Loucy (cell line): Measurements from ENCODE around the gene IDI2.

Source experiments
- H2AFZ ChIP-seq: fragments of 200-600 bp; sonication (generic); 2 replicates; pipeline ENCODE4 v1.6.0; 2016; ENCODE audit warnings: antibody characterized with exemption, mild to moderate bottlenecking, low read length, moderate library complexity
- H3F3A ChIP-seq: fragments of 200-600 bp; 2 replicates; pipeline ENCODE4 v1.6.0; 2016; ENCODE audit warnings: antibody characterized with exemption, low read depth, mild to moderate bottlenecking
- H3K27me3 ChIP-seq: fragments of 200-600 bp; sonication (generic); 2 replicates; pipeline ENCODE4 v1.6.1; 2014; ENCODE audit warnings: low read length, mild to moderate bottlenecking; ENCODE audit not compliant: insufficient read depth, poor library complexity, severe bottlenecking
- H3K36me3 ChIP-seq: fragments of 200-600 bp; sonication (generic); 2 replicates; pipeline ENCODE4 v1.6.1; 2016; ENCODE audit warnings: low read length; ENCODE audit not compliant: insufficient read depth
- H3K4me1 ChIP-seq: fragments of 200-600 bp; sonication (generic); 2 replicates; pipeline ENCODE4 v1.5.1; 2014; ENCODE audit warnings: low read length, mild to moderate bottlenecking; ENCODE audit not compliant: insufficient read depth, poor library complexity, severe bottlenecking
- H3K4me2 ChIP-seq: fragments of 200-600 bp; sonication (generic); 2 replicates; pipeline ENCODE4 v1.6.0; 2014; ENCODE audit warnings: antibody characterized with exemption, low read length, low read depth, mild to moderate bottlenecking; ENCODE audit not compliant: poor library complexity, severe bottlenecking
- H3K4me3 ChIP-seq: fragments of 200-600 bp; sonication (generic); 2 replicates; pipeline ENCODE4 v1.5.1; 2014; ENCODE audit warnings: low read length, mild to moderate bottlenecking, mixed read lengths; ENCODE audit not compliant: poor library complexity, severe bottlenecking
- H3K79me2 ChIP-seq: fragments of 200-600 bp; sonication (generic); 2 replicates; pipeline ENCODE4 v1.6.1; 2014; ENCODE audit warnings: low read length; ENCODE audit not compliant: insufficient read depth
- H3K9ac ChIP-seq: fragments of 200-600 bp; sonication (generic); 2 replicates; pipeline ENCODE4 v1.6.0; 2014; ENCODE audit warnings: mild to moderate bottlenecking, low read depth, low read length, moderate library complexity; ENCODE audit not compliant: poor library complexity, severe bottlenecking
- H3K9me2 ChIP-seq: fragments of 200-600 bp; sonication (generic); replicated peaks from 2 replicates; pipeline ENCODE4 v1.6.1; 2016; ENCODE audit warnings: low read depth, low read length, mixed read lengths
- H3K9me3 ChIP-seq: fragments of 200-600 bp; sonication (generic); 2 replicates; pipeline ENCODE4 v1.6.1; 2014; ENCODE audit warnings: mild to moderate bottlenecking, antibody characterized with exemption, low read length, low read depth; ENCODE audit not compliant: insufficient read depth
- H4K20me1 ChIP-seq: fragments of 200-600 bp; sonication (generic); 2 replicates; pipeline ENCODE4 v1.6.0; 2014; ENCODE audit warnings: antibody characterized with exemption, low read length, mild to moderate bottlenecking; ENCODE audit not compliant: insufficient read depth, poor library complexity, severe bottlenecking
- EZH2phosphoT487 ChIP-seq: fragments of 200-600 bp; IDR thresholded peaks from 2 replicates; pipeline ENCODE4 v1.6.1; 2018; ENCODE audit warnings: antibody characterized with exemption, mild to moderate bottlenecking, moderate library complexity, borderline replicate concordance
- TF ChIP-seq, protein P1 (sequence below): fragments of 200-600 bp; sonication (generic); conservative IDR thresholded peaks from 2 replicates; pipeline ENCODE4 v1.5.1; 2014; ENCODE audit warnings: mild to moderate bottlenecking, antibody characterized with exemption, low read length

Gene IDI2

DNA sequence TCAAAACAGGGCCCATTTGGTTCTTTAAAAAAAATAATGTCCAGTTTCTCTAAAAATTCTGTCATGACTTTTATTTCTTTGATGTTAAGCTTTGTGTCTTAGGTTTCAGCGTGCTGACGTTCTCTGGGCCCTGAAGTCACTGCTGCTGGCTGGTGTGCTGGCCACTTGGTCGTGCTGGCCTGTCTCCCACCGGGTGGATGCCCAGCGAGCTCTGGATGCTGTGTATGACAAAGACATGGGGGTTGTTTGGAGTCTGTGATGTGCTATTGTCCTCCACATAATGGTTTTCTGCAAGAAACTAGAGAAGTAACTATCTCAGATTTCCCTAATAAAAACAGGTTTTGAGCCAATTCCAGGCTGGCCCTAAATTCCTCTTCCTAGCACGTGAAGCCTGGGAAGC, 9.5 kb upstream of the IDI2 start:
- Histone ChIP-seq H3K9me2 (no peaks in the 10 kb centered on the region), H2AFZ (no peak overlapping the region), H3K9me3 (no peaks in the 10 kb centered on the region), H3K4me3 (no peak overlapping the region), H3K4me2 (no peak overlapping the region), H4K20me1 (peaks cover 12% of the 10 kb centered on the region), H3F3A (0 out of 2 replicates have a peak, but pooled peaks cover 8% of the 10 kb centered on the region), H3K9ac (no peak overlapping the region), H3K79me2 (peaks cover 12% of the 10 kb centered on the region), H3K36me3 (peaks cover 31% of the 10 kb centered on the region; the same call in 1 of the 2 replicates), H3K4me1 (peaks cover 2% of the 10 kb centered on the region), H3K27me3 (no peaks in the 10 kb centered on the region)
- TF ChIP-seq EZH2phosphoT487 = no peak
- TF ChIP-seq, protein P1, sequence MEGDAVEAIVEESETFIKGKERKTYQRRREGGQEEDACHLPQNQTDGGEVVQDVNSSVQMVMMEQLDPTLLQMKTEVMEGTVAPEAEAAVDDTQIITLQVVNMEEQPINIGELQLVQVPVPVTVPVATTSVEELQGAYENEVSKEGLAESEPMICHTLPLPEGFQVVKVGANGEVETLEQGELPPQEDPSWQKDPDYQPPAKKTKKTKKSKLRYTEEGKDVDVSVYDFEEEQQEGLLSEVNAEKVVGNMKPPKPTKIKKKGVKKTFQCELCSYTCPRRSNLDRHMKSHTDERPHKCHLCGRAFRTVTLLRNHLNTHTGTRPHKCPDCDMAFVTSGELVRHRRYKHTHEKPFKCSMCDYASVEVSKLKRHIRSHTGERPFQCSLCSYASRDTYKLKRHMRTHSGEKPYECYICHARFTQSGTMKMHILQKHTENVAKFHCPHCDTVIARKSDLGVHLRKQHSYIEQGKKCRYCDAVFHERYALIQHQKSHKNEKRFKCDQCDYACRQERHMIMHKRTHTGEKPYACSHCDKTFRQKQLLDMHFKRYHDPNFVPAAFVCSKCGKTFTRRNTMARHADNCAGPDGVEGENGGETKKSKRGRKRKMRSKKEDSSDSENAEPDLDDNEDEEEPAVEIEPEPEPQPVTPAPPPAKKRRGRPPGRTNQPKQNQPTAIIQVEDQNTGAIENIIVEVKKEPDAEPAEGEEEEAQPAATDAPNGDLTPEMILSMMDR = no peak

DNA sequence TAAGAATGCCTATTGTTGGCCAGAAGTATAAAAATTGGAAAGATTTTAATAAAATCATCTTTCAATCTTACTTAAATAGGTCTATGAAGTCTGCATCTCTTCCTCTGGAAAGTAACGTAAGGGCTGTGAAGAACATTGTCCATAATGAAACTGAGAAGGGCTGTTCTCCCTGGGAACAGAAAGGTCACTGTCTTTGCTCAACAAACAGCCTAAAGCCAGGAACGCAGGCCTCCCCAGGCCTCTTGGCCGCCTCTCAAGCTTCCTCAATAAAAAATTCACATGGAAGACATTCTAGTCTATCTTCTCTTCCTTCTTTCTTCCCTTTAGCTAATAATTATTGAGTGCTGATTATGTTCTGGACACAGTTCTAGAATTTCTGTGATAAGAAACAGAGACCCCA, 9.1 kb upstream of the IDI2 start:
- Histone ChIP-seq H3K9me2 (no peaks in the 10 kb centered on the region), H3F3A (0 out of 2 replicates have a peak, but pooled peaks cover 7% of the 10 kb centered on the region), H3K79me2 (peaks cover 7% of the 10 kb centered on the region), H3K27me3 (no peaks in the 10 kb centered on the region), H3K9me3 (no peaks in the 10 kb centered on the region), H3K36me3 (peaks cover 27% of the 10 kb centered on the region; the same call in 1 of the 2 replicates), H3K4me3 (no peak overlapping the region), H4K20me1 (peaks cover 7% of the 10 kb centered on the region), H3K9ac (no peak overlapping the region), H2AFZ (no peak overlapping the region), H3K4me1 (no peaks in the 10 kb centered on the region), H3K4me2 (no peak overlapping the region)
- TF ChIP-seq, protein P1 = no peak
- no peak for TF ChIP-seq EZH2phosphoT487

DNA sequence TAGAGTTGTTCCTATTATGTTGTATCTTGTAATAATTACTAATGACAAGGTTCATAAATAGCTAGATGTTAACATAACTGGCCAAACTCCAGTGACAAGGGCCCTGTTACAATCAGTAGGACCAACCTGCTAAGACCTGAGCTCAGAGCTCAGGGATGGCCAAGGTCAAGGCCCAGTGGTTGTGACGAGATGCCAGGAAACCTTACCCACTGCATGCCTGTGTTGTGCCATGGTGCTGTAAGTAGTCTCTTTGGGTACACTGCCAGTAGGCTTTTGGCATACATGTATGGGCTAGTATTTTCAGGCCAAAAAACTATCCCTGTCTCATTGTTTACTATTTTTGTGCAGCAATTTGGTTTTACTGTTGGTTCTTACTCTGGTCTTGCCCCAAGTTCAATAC, 7.9 kb upstream of the IDI2 start:
- Histone ChIP-seq H3K36me3 (peaks cover 18% of the 10 kb centered on the region; the same call in 1 of the 2 replicates), H3K9ac (no peak overlapping the region), H3K9me2 (no peaks in the 10 kb centered on the region)

More for the DNA sequence above, 7.9 kb upstream of the IDI2 start:
- Histone ChIP-seq H3K9me3 (no peaks in the 10 kb centered on the region), H3K79me2 (no peaks in the 10 kb centered on the region), H2AFZ (no peak overlapping the region), H3F3A (no peaks in the 10 kb centered on the region), H4K20me1 (no peaks in the 10 kb centered on the region), H3K4me1 (no peaks in the 10 kb centered on the region), H3K27me3 (no peaks in the 10 kb centered on the region), H3K4me2 (no peak overlapping the region), H3K4me3 (no peak overlapping the region)
- TF ChIP-seq, protein P1 = no peak
- no peak for TF ChIP-seq EZH2phosphoT487
